Left renal cortex interstitium (tissue), 4 donors: Measurements from ENCODE around the gene CDC20. TPM values are rescaled to one million over a fixed set of nuclear protein-coding genes. Genes with fewer than 3 reads are reported as not detected.

Experiments
- DNase-seq, 4 donors: peaks; one replicate each; pipeline ENCODE4 v3.0.0-alpha.2; 2013; ENCODE audit warnings: low read depth in 4 of 4, low spot score in 2 of 4, missing footprints in 1 of 4
- polyA plus RNA-seq, 4 donors: library from polyadenylated mRNA; unstranded; fragments of 120-200 nt; gene quantifications; one replicate each; pipeline ENCODE4 v1.2.1, GENCODE V29; 2013; ENCODE audit not compliant: insufficient read length in 4 of 4

Gene CDC20
- polyA plus RNA-seq, result 10 to 100 TPM; 31.0 to 44.2 (median 37.9) TPM

- peak; percentile 88 to 96 (median 90) for DNase-seq
Measured at GRCh38 chr1:43358746-43359693, at the start of gene CDC20. Gene CDC20 (plus strand): TSS chr1:43358981. CDS start chr1:43359216, 235 bp downstream.

GRCh38 chr1:43309405-43310025 lies 49.3 kb upstream of the CDC20 start:
- no peak for DNase-seq

GRCh38 chr1:43311521-43311920 lies 47.3 kb upstream of the CDC20 start:
- no peak for DNase-seq

- no peak for DNase-seq
Measured at GRCh38 chr1:43312212-43312623, 46.6 kb upstream of the CDC20 start.

GRCh38 chr1:43312663-43313515 lies 45.9 kb upstream of the CDC20 start:
- DNase-seq, result no peak

- DNase-seq, result no peak
Measured at GRCh38 chr1:43313771-43314170, 45.0 kb upstream of the CDC20 start.

GRCh38 chr1:43314233-43314632 lies 44.5 kb upstream of the CDC20 start:
- DNase-seq, result no peak

GRCh38 chr1:43315481-43315880 lies 43.3 kb upstream of the CDC20 start:
- no peak for DNase-seq

- DNase-seq, result no peak
Measured at GRCh38 chr1:43315963-43316737, 42.6 kb upstream of the CDC20 start.

GRCh38 chr1:43316738-43317520 lies 41.9 kb upstream of the CDC20 start:
- DNase-seq, result no peak

GRCh38 chr1:43317817-43318471 lies 40.8 kb upstream of the CDC20 start:
- DNase-seq, result no peak

- DNase-seq, result no peak
Measured at GRCh38 chr1:43318831-43319230, 40.0 kb upstream of the CDC20 start.

- DNase-seq, result no peak
Measured at GRCh38 chr1:43319288-43319687, 39.5 kb upstream of the CDC20 start.

GRCh38 chr1:43319766-43320165 lies 39.0 kb upstream of the CDC20 start:
- DNase-seq, result no peak

- DNase-seq, result no peak
Measured at GRCh38 chr1:43321331-43321891, 37.4 kb upstream of the CDC20 start.

- no peak for DNase-seq
Measured at GRCh38 chr1:43322506-43322905, 36.3 kb upstream of the CDC20 start.

GRCh38 chr1:43324810-43325209 lies 34.0 kb upstream of the CDC20 start:
- DNase-seq, result no peak

GRCh38 chr1:43325381-43325780 lies 33.4 kb upstream of the CDC20 start:
- DNase-seq, result no peak
